GM21717 (cell line): ENCODE measurements around the gene ART5.
A peak's percentile ranks its signal among the peaks of the same experiment; 100 is the strongest.
"Not testable (repeated sequence)": the region's sequence is repeated elsewhere in the genome, so short reads cannot be mapped to it uniquely, and the experiment has no call there.

Source experiments
- ATAC-seq: cut with Tn5 transposase; IDR thresholded peaks from one replicate; pipeline ENCODE4 v1.9.1; 2021; ENCODE audit warnings: mild to moderate bottlenecking, moderate library complexity; ENCODE audit not compliant: unreplicated experiment

Gene ART5

DNA sequence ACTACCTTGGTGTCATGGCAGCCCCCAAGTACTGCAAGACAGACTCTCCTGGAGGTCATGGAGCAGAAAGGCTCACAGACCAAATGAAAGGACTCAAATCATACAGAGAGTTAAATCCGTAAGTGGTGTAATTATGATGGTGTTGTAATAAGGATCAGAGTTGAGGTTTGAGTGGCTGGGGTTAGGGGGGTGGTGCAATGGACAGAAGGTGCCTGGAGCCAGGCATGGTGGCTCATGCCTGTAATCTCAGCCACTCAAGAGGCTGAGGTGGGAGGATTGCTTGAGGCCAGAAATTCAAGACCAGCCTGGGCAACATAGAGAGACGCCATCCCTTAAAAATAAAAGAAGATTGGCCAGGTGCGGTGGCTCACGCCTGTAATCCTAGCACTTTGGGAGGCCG, 18.7 kb downstream of the ART5 start:
- ATAC-seq: no peak

DNA sequence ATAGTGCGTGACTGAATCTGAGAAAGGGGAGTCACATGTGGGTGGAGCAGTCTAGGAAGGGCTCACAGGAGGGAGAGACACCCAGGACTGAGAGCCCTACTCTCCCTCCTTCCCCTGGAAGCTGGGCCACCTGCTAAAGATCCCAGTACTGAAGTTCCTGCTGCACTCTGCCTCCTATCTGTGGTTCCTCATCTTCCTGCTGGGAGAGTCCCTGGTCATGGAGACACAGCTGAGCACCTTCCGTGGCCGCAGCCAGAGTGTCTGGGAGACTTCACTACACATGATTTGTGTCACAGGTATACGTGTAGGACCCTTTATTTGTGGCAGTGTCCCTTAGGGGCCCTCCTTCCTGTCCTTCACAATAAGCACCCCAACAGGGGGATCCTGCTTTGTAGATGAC, 19.3 kb downstream of the ART5 start:
- ATAC-seq: no peak

DNA sequence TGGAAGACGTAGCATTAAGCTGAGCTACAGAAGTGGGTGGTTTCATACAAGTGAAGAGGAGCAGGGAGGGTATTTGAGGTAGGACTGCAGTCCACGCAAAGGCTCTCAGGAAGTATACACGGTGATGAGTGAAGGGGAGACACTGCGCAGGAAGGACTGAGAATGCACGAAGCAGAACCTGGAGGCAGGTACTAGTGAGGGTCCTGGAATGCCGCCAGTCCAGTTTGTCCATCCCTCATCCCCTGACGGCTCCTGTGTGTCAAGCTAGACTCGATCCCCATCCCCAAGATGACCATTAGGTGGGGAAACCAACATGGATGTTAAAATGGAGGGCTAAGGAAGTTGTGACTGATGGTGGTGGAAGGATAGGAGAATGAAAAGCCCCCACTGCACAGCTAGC, 23.8 kb downstream of the ART5 start:
- no peak for ATAC-seq

DNA sequence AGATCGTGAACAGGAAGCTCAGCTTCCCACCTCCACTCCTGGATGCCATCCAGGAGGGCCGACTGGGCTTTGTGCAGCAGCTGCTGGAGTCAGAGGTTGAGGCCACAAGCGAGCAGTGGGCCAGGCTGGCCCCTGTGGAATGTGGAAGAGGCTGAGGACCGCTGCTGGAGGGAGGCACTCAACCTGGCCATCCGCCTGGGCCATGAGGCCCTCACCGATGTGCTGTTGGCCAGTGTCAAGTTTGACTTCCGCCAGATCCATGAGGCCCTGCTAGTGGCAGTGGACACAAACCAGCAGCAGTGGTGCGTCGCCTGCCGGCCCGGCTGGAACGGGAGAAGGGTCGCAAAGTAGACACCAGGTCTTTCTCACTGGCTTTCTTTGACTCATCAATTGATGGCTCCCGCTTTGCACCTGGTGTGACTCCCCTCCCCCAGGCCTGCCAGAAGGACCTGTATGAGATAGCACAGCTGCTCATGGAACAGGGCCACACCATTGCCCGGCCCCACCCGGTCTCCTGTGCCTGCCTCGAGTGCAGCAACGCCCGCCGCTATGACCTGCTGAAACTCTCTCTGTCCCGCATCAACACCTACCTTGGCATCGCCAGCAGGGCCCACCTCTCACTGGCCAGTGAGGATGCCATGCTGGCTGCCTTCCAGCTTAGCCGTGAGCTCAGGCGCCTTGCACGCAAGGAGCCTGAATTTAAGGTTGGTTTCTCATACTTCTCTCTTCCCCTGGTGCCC, 24.9 kb downstream of the ART5 start:
- no peak for ATAC-seq

DNA sequence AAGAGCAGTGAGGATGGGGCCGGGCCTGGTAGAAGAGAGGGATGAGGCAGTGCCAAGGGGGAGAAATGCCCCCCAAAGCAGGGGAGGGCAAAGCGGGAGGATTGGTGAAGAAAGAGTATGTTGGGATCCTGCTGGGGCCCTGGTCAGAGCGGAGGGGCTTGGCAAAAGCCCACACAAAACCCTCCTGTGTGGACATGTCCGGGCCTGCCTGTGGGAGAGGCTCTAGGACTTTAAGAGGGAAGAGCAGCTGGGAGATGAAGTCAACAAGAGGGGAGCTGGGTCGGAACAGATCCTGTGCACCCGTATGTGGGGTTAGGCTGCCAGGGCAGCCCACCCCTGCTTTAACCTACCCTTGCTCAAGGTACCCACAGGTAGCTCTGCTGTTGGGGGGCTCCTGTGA, 25.8 kb downstream of the ART5 start:
- no peak for ATAC-seq

DNA sequence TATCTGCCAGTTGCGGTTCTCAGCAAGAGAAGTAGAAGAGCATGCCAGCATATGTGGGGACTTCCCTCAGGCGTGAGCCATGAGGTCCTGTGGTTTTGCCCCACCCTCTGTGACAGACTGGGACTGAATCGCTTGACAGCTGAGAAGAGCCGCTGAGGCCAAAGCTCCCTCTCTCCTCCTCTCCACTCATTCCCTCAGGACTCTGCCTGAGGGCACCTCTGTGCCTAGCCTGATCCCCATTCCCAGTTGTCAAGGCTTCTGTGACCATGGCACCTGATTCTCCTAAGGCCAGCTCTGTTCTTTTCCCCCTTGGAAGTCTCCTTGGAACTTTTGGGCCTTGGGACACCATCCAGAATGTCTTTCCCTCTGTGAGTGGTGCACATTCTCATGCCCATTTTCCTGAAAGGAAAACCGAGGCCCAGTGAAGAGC, 27.0 kb downstream of the ART5 start:
- peak; percentile 83 for ATAC-seq

DNA sequence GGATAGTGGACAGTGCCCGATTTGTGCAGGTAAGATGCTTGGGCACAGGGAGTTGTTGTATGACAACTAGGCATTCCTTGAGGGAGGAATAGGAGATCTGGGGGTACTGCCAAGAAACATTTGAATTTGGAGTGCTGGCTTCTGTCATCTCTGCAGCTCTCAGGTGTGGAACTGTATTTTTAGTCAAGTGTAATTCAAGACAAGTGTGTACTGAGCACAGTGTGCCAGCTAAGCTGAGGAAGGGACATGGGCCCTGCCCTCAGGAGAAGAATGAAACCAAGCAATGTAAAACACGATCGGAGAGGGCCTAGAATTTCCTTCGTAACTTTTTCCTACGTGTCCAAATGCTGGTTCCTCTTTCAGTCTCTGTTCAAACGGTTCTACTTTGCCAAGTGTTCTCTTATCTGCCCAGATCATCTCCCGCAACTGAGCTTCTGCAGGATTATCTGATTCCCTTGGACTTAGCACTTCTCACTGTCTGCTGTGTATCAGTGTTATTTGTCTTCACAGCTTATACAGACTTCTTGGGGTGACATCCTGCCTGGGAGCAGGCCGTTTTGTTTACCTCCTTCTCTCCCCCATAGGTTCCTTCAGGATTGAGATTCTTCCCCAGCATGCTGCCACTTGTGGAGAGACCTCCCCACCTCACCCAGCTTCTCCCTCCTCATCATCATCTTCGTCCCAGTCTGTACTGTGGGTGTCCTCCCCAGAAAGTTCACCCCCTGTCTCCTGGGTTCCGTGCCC, 27.6 kb downstream of the ART5 start:
- no peak for ATAC-seq

DNA sequence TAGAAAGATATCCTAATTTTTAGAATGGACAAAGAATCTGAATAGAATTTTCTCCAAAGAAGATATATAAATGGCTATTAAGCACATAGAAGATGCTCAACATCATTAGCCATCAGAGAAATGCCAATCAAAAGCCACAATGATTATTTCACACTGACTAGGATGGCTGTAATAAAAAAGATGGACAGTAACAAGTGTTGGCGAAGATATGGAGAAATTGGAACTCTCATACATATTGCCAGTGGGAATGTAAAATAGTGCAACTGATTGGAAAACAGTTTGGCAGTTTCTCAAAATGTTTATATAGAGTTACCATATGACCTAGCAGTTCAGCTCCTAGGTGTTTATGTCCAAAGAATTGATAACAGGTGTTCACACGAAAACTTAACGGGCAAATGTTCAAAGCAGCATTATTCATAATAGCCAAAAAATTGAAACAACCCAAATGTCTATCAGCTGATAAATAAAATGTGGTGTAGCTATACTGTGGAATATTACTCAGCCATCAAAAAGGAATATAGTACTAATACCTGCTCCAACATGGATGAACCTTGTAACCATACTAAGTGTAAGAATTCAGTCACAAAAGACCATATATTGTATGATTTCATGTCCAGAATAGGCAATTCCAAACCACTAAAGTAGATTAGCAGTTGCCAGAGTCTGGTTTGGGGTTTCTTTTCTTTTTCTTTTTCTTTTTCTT, 29.7 kb downstream of the ART5 start:
- ATAC-seq: no peak

DNA sequence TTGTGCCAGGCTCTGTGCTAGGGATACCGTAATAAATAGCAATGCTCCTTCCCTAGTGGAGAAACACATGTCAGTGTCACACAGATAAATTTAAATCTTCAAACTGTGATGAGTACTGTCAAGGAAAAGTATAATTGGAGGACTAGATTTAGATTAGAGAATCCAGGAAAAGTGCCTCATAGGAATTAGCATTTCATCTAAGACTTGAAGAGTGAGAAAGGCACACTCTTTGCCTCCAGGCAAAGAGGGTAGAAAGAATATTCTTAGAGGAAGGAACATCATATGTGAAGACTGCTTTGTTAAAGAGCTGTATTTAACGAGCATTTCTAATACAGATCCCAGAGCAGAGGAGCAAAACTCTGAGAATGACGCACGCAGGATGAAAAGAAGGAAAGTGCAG, 30.9 kb downstream of the ART5 start:
- ATAC-seq: no peak

DNA sequence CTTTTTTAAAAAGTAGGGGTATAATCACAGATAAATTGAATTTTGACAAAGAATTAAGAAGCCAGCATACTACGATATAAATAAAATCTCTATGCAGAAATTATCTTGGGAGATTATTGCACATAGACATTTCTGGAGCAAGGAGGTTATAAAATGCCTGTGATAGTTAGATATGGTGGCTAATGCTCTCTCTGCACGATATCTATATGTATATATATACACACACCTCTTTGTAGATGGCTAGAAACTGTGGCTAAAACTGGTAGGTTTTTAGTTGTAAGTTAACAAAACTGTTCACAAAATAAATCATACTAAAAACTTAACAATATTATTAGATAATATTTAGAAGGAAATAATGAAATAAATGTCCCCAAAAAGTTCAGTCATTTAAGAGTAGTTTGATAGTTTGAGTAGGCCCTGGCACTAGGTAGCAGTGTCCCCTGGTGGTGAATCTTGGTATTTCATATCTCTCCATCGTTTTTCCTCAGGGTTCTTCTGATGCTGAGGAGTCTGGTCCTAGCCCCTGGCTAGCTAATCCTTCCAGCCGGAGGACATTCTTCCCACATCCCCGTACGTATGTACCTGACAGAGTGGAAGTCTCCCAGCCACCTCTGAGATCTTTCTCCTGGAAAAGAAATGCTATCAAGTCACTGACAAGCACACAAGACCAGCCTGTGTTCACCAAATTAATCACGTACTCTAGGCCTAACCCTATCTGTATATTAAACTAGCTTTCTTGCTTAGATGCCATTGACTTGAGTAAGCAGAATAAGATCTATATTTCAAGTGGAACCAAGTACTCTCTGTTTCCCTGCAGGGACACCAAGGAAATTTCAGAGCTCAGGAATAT, 32.2 kb downstream of the ART5 start:
- no peak for ATAC-seq

DNA sequence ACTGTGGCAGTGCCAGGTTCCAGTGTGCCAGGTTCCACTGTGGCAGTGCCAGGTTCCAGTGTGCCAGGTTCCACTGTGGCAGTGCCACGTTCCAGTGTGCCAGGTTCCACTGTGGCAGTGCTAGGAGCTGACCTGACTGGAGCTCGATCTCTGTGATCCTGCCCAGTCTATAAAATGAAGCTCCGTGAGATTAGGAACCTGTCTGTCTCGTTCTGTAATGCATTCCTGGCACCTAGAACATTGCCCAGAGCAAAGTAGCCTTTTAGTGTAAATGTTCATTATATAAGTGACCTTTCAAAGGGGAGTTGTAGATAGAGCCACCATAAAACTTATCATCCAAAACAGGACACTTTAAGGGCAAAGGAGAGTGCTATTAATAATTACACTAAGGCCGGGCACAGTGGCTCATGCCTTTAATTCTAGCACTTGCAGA, 36.0 kb downstream of the ART5 start:
- no peak for ATAC-seq

DNA sequence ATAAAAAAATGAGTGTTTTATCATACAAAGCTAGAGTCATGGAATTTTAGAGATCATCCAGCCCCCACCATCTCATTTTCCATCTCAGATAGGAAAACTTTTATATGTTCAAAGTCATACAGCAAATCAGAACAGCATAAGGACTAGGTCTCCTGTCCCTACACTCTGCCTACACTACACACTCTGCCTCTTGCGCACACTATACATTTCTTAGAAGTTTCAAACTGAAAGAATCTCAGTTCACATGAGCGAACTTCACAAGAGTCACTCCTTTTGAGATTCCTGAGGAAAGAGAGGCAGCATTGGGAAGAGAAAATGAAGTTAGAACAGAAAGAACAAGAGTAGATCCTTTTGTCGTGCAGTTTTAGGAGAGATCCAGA, 36.5 kb downstream of the ART5 start:
- no peak for ATAC-seq

DNA sequence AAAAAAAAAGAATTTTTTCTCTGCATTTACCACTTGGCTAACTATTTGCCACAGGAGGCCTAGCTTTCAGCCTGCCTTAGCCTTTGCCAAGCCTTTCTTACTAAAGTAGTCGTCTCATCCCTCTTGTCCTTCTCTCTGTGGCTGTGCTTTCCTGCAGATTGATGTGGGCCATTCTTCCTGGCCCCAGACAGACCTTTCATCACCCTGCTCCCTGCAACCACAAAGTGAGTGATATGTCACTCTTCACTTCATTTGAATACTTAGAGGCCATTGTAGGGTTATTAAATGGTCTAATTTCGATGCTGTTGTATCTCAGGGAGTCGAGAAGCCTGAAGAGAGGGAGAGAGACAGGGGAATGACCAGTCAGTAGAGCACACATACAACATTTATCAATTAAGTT, 37.6 kb downstream of the ART5 start:
- no peak for ATAC-seq

DNA sequence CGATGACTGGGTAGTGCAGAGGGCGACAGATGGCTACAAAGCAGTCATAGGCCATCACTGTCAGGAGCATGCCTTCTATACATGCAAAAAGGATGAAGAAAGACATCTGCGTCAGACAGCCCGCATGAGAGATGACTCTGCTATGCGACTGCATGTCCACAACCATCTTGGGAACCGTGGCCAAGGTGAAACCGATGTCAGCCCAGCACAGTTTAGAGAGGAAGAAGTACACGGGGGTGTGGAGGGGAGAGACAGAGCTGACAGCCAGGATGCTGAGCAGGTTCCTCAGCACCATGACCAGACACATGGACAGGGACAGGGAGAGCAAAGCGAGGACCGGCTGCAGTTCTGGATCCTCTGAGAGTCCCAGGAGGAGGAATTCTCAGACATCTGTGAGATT, 41.6 kb downstream of the ART5 start:
- ATAC-seq: not testable (repeated sequence)

DNA sequence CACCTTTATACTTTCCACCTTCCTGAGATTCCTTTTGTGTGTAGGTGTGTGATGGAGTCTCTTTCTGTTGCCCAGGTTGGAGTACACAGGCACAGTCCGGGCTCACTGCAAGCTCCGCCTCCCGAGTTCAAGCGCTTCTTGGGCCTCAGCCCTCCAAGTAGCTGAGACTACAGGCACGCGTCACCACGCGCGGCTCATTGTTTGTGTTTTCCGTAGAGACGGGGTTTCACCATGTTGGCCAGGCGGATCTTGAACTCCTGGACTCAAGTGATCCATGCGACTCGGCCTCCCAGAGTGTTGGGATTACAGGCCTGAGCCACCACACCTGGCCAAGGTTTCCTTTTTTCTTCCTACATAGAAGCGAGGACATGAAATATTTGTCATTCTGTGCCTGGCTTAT, 44.0 kb downstream of the ART5 start:
- not testable (repeated sequence) for ATAC-seq

DNA sequence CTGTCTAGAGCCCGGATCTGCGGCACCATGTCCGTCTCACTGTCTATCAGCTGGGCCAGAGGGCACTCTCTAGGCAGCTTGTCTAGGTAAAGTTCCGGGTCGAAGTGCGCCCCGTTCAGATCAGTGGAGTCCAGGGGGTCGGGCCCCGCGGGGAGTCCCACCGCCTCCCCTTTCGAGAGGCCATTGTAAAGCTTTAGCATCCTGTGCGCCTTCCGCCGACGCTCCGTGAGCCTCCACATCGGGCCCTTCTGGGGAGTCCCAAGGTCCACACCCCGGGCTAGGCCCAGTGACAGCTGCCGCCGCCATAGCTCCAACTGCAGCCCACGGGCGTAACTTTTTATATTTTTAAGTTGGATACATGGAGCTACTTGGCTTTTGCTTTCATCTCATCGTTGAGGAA, 50.5 kb downstream of the ART5 start:
- ATAC-seq: not testable (repeated sequence)

DNA sequence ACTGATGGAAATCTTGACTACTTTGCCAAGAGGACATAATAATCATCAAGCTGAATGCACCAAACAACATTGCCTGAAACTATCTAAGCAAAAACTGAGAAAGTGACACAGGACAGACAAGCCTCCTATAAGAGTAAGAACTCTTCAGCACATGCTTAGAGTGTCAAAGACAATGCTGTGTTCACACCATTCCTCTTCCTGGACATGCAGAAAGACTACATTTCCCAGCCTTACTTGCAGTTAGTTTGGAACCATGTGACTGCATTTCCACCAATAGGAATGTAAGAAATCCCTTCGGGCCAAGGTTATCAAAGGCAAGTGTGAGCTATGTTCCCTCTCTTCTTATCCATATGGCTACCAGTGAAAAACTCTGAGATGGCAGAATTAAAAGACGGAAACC, 51.6 kb downstream of the ART5 start:
- ATAC-seq: not testable (repeated sequence)

DNA sequence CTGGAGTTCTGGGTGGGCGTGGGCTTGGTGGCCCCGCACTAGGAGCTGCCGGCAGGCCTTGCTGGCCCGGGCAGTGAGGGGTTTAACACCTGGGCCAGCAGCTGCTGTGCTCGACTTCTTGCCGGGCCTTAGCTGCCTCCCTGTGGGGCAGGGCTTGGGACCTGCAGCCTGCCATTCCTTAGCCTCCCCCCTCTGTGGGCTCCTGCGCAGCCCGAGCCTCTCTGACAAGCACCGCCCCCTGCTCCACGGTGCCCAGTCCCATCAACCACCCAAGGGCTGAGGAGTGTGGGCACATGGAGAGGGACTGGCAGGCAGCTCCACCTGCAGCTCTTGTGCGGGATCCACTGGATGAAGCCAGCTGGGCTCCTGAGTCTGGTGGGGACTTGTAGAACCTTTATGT, 53.0 kb downstream of the ART5 start:
- not testable (repeated sequence) for ATAC-seq
